Calu3 (cell line): ENCODE data around the gene LDB3. TPM values are rescaled to one million over a fixed set of nuclear protein-coding genes. Genes with fewer than 3 reads are reported as not detected.

Experiments used
- BruUV-seq: library from RNA; stranded (reverse); fragments of 400-500 nt; replicated peaks from 2 replicates; lab custom pipeline; 2021; lab: Mats Ljungman, UMichigan
- CTCF ChIA-PET: fragments of 300-600 bp; sonication (Branson Sonifier 250); formaldehyde crosslinking; loops from one replicate; lab custom pipeline; 2022; ENCODE audit warnings: antibody characterized with exemption; lab: Charles Lee
- DNase-seq: peaks from one replicate; pipeline ENCODE4 v3.0.0; 2022
- H3K27ac Mint-ChIP-seq: one replicate; pipeline ENCODE4 v1.8.0; 2022; ENCODE audit warnings: mixed read lengths; ENCODE audit not compliant: unreplicated experiment
- H3K27me3 Mint-ChIP-seq: one replicate; pipeline ENCODE4 v1.8.0; 2022; ENCODE audit warnings: mixed read lengths; ENCODE audit not compliant: unreplicated experiment
- H3K36me3 Mint-ChIP-seq: one replicate; pipeline ENCODE4 v1.8.0; 2022; ENCODE audit warnings: mild to moderate bottlenecking, moderate library complexity, mixed read lengths; ENCODE audit not compliant: insufficient read depth, unreplicated experiment
- H3K4me1 Mint-ChIP-seq: one replicate; pipeline ENCODE4 v1.8.0; 2022; ENCODE audit warnings: mild to moderate bottlenecking, low read depth, mixed read lengths; ENCODE audit not compliant: unreplicated experiment
- H3K4me3 Mint-ChIP-seq: one replicate; pipeline ENCODE4 v1.8.0; 2022; ENCODE audit warnings: mild to moderate bottlenecking, low read depth, moderate library complexity, mixed read lengths; ENCODE audit not compliant: unreplicated experiment
- H3K9me3 Mint-ChIP-seq: one replicate; pipeline ENCODE4 v1.8.0; 2022; ENCODE audit warnings: low read depth, mixed read lengths; ENCODE audit not compliant: unreplicated experiment
- intact Hi-C: fragments of 100-400 bp; cut with micrococcal nuclease; formaldehyde crosslinking; loops from one replicate; pipeline ENCODE4 v1.10.0; 2022; ENCODE audit not compliant: unreplicated experiment
- total RNA-seq: library from RNA; stranded (reverse); gene quantifications from 2 replicates; pipeline ENCODE4 v1.2.3, GENCODE V29; 2022
- TF ChIP-seq, protein P1 (sequence below): fragments of 200-600 bp; IDR thresholded peaks from one replicate; pipeline ENCODE4 v1.8.0; 2022; ENCODE audit warnings: antibody characterized with exemption; ENCODE audit not compliant: unreplicated experiment

LDB3 gene
- total RNA-seq, 1 experiment from 2014 or later, result not detected

GRCh38 chr10:86751477-86751876, 83.2 kb downstream of the LDB3 start:
- CTCF ChIA-PET, result no interaction called here
- intact Hi-C loops, result no loop called here
- no peaks in the 10 kb centered on the region for H3K9me3 Mint-ChIP-seq
- H3K4me3 Mint-ChIP-seq, result no peak overlapping the region
- DNase-seq, result no peak
- peaks cover 12% of the 10 kb centered on the region for H3K36me3 Mint-ChIP-seq
- H3K27me3 Mint-ChIP-seq, result no peaks in the 10 kb centered on the region
- H3K4me1 Mint-ChIP-seq, result peaks cover 18% of the 10 kb centered on the region
- H3K27ac Mint-ChIP-seq, result no peak overlapping the region
- BruUV-seq, result no TSS peak
- TF ChIP-seq, protein P1, sequence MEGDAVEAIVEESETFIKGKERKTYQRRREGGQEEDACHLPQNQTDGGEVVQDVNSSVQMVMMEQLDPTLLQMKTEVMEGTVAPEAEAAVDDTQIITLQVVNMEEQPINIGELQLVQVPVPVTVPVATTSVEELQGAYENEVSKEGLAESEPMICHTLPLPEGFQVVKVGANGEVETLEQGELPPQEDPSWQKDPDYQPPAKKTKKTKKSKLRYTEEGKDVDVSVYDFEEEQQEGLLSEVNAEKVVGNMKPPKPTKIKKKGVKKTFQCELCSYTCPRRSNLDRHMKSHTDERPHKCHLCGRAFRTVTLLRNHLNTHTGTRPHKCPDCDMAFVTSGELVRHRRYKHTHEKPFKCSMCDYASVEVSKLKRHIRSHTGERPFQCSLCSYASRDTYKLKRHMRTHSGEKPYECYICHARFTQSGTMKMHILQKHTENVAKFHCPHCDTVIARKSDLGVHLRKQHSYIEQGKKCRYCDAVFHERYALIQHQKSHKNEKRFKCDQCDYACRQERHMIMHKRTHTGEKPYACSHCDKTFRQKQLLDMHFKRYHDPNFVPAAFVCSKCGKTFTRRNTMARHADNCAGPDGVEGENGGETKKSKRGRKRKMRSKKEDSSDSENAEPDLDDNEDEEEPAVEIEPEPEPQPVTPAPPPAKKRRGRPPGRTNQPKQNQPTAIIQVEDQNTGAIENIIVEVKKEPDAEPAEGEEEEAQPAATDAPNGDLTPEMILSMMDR, result no peak

GRCh38 chr10:86752311-86752710, 84.0 kb downstream of the LDB3 start:
- H3K27me3 Mint-ChIP-seq, result no peaks in the 10 kb centered on the region
- H3K36me3 Mint-ChIP-seq, result peaks cover 17% of the 10 kb centered on the region
- no TSS peak for BruUV-seq
- no peak overlapping the region for H3K27ac Mint-ChIP-seq
- H3K4me3 Mint-ChIP-seq, result no peak overlapping the region
- peaks cover 18% of the 10 kb centered on the region for H3K4me1 Mint-ChIP-seq
- TF ChIP-seq, protein P1, result no peak
- CTCF ChIA-PET, result no interaction called here
- no peaks in the 10 kb centered on the region for H3K9me3 Mint-ChIP-seq
- intact Hi-C loops, result no loop called here
- DNase-seq, result no peak

DNA sequence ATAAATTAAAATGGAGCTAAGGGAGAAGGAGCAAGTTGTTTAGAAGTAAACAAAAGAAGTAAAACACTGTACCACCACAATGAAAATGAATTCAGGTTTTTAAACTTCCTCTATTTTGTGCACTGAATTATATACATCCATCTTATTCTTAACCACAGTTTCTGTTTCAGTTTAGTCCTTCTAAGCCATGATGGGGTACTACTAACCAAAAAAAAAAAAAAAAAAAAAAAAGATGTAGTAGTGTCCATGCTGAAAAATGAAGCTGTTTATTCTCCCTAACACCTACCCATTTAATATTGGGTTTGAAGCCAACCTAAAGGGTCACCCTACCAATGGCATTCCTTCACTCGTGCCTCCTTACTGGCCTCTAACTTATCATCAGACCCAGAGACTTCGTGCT, 84.7 kb downstream of the LDB3 start:
- intact Hi-C loops, result no loop called here

DNA sequence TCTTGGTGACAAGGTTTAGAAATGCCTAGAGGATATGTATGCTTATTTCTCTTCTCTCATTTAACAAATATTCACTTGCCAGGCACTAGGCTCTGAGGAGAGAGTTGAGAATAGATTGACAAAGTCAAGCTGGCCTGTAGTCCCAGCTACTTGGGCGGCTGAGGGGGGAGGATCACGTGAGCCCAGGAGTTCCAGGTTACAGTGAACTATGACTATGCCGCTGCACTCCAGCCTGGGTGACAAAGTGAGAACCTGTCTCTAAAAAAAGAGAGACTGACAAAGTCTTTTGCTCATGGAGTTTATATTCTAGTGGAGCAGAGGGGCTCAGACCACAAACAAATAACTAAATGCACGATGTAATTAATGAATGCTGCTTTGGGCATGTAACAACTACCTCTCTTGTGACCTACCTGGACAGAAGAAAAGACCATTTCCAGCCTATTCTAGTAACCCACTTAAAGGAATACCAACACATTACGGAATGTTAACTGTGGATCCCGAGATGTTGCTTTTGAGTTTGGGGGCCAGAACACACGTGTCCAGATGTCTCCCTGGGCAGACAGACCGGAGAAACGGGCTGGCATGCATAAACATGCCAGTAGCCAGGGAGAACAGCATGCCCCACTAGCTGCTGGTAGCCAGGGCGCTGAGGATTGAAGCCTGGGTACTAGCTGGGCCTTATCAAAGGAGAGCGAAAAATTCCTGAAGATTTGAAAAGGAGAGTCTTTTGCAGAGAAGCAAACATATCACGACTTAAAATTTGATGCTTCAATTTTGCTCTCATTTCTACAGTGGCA, 85.5 kb downstream of the LDB3 start:
- CTCF ChIA-PET, result interaction anchor here (0.7 kb wide), 1 partner anchor 576 kb away, joined by 4 read pairs; no protein-coding TSS in a partner anchor
- peaks cover 29% of the 10 kb centered on the region for H3K36me3 Mint-ChIP-seq
- TF ChIP-seq, protein P1, result no peak
- no peaks in the 10 kb centered on the region for H3K9me3 Mint-ChIP-seq
- intact Hi-C loops, result no loop called here
- no peaks in the 10 kb centered on the region for H3K27me3 Mint-ChIP-seq
- no peak overlapping the region for H3K27ac Mint-ChIP-seq
- no TSS peak for BruUV-seq
- DNase-seq, result no peak
- H3K4me1 Mint-ChIP-seq, result peaks cover 27% of the 10 kb centered on the region
- no peak overlapping the region for H3K4me3 Mint-ChIP-seq

More for the DNA sequence above, 84.7 kb downstream of the LDB3 start:
- TF ChIP-seq, protein P1, result no peak
- H3K4me1 Mint-ChIP-seq, result peaks cover 19% of the 10 kb centered on the region
- CTCF ChIA-PET, result interaction anchor here (0.7 kb wide), 1 partner anchor 575 kb away, joined by 4 read pairs; no protein-coding TSS in a partner anchor
- no peaks in the 10 kb centered on the region for H3K9me3 Mint-ChIP-seq
- H3K36me3 Mint-ChIP-seq, result peaks cover 24% of the 10 kb centered on the region
- no peaks in the 10 kb centered on the region for H3K27me3 Mint-ChIP-seq
- H3K27ac Mint-ChIP-seq, result no peak overlapping the region
- no peak for DNase-seq
- H3K4me3 Mint-ChIP-seq, result no peak overlapping the region
- BruUV-seq, result no TSS peak
